ENCODE measurements around the gene TRMT61A.

The TRMT61A gene

GRCh38 chr14:103535891-103536565 lies 7.0 kb downstream of the TRMT61A start:
- DNase-seq = no peak

- DNase-seq = no peak
Observed at GRCh38 chr14:103536693-103537092, 7.7 kb downstream of the TRMT61A start.

GRCh38 chr14:103537175-103537990 lies 8.4 kb downstream of the TRMT61A start:
- no peak for DNase-seq

GRCh38 chr14:103538291-103539055 lies 9.5 kb downstream of the TRMT61A start:
- no peak for DNase-seq

- DNase-seq = no peak
Observed at GRCh38 chr14:103539056-103539825, 10.2 kb downstream of the TRMT61A start.

GRCh38 chr14:103540821-103541708 lies 12.1 kb downstream of the TRMT61A start:
- DNase-seq = no peak

GRCh38 chr14:103541709-103542604 lies 13.0 kb downstream of the TRMT61A start:
- no peak for DNase-seq

- DNase-seq = no peak
Observed at GRCh38 chr14:103542605-103543088, 13.7 kb downstream of the TRMT61A start.

GRCh38 chr14:103543140-103543539 lies 14.1 kb downstream of the TRMT61A start:
- no peak for DNase-seq

- DNase-seq = no peak
Observed at GRCh38 chr14:103543721-103544387, 14.9 kb downstream of the TRMT61A start.

GRCh38 chr14:103544388-103545218 lies 15.6 kb downstream of the TRMT61A start:
- DNase-seq = no peak

- no peak for DNase-seq
Observed at GRCh38 chr14:103545219-103545914, 16.4 kb downstream of the TRMT61A start.

- no peak for DNase-seq
Observed at GRCh38 chr14:103545915-103546651, 17.1 kb downstream of the TRMT61A start.

- DNase-seq = peak; percentile 55
Observed at GRCh38 chr14:103546652-103547454, 17.9 kb downstream of the TRMT61A start.

- DNase-seq = no peak
Observed at GRCh38 chr14:103547455-103547940, 18.5 kb downstream of the TRMT61A start.

- DNase-seq = no peak
Observed at GRCh38 chr14:103547941-103548462, 19.0 kb downstream of the TRMT61A start.
